GM11168 (cell line): Measurements from ENCODE around the gene ARHGEF4.

ENCODE experiments used
- in situ Hi-C: fragments of 300-500 bp; cut with MboI; formaldehyde crosslinking; loops from one replicate; pipeline ENCODE4 v1.12.0; 2022; ENCODE audit warnings: low sequenced_read_pairs; ENCODE audit not compliant: unreplicated experiment

The ARHGEF4 gene, protein sequence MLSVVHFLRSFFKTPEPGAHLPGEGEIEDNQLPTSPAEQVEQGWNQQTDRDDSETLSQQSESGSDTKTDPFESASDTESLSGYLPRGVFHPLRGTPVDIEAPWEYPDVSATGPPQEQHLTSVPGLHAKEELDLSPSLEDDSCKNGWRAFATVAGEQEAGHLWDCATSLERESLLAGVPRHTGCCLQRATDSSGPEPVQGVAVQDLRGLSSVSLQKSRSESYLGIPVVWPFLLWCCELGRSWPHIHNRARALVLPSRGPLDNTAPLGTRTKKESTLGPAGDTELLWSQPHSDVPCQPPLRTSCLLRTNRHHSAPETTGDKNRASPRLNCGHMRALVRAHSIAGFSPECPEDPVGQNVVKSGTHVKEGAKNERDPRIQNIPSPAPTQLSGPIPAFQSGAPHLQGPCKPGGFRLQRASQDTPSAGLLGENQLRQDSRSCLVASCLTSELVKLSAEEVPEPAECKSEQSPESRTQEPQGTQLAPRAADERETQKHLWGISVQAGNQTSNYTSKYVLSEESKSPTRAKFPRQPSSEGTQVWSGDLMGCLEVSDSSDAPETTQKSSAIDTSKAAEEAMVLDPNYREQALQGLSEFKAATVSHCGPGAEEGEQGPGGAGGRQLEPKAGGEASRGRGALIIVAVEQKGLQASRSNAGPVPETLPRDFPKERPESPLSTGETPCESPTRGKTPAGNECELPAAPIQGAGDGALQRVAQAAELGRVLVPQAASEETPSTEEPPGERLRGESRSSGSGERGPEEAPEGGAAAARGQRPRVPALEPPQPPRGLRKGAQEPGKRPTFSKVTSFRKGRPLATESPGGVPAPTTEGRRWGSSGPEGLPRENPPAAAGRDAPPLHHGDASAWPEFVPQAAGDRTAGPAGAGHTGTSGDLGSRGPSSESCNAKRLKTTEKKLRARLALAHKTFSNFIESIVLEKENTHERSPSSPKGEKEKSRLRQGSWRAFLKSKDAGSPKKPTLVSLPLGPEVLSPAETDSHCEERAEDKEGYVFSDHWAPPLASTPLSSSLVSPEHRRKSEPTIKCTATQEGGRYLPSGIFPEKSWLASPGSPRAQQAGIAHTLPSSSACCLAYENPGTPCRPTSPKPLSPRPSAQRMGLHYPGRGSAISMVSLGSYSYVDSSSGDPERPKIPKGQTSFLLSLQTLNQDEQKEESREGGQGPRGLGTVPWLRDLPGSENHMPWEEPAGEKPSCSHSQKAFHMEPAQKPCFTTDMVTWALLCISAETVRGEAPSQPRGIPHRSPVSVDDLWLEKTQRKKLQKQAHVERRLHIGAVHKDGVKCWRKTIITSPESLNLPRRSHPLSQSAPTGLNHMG (N-terminal part only)

DNA sequence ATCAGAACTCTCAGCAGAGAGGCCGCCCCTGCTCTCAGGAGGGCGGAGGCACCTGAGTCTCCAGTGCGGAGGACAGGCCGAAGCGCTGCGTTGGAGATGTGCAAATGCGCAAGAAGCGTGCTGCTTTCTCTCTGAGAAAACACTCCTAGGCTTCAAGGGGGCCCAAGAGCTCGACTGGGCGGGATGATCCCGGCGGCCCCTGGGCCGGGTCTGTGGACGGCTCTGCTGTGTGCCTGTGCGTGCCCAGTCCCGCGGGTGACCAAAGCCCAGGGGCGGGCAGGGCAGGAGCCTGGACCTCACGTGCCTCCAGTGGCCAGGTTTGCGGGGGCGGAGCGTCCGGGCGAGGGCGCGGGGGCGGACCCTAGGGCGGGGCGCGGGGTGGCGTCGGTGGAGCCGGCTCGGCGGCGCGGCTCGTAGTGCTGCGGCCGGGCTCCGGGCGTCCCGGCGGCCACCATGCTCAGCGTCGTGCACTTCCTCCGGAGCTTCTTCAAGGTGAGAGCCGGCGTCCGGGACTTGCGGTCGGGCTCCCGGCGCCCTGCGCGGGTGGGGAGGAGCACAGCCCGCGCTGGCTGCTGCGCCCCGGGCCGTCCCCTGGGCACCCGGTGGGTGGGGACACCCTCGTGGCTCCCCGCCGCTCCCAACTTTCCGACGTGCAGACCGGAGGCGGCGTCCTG, at the start of gene ARHGEF4:
TSS of gene ARHGEF4 (plus strand) at position 414 of the 674 bp plus-strand sequence. CDS start at position 454, 40 bp downstream.
- in situ Hi-C loops: no loop called here

DNA sequence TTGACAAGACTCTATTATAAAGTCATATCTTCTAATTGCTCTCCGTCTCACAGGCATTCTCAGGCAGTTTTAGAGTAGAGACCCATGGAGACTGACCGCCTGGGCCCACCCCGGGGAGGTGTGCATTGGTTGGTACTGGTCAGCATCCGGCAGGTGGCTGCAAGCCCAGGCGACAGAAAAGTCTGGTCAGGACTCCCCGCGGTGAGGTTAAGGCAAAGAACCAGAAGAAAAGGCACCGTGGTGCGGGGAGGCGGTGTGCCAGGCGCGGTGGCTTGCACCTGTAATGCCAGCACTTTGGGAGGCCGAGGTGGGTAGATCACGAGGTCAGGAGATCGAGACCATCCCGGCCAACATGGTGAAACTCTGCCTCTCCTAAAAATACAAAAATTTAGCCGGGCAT, 48.9 kb upstream of the ARHGEF4 start:
- in situ Hi-C loops: no loop called here

DNA sequence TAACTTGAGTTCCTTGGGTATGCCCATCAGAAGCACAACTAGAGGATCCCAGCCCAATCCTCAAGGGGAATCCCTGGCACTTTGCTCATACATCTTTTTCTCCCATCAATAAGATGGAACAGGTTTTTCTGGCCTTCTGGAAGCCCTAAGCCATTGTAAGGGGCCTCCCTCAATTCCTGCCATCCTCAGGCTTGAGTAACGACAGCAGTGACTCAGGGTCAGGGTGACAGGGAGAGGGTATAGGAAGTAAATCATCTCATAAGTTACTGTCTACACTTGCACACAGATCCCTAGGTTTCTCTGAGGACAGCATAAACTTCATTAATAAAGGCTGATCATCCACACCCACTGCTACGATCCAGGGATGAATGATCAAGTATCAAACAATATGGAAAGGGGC, 46.4 kb upstream of the ARHGEF4 start:
- in situ Hi-C loops: no loop called here

DNA sequence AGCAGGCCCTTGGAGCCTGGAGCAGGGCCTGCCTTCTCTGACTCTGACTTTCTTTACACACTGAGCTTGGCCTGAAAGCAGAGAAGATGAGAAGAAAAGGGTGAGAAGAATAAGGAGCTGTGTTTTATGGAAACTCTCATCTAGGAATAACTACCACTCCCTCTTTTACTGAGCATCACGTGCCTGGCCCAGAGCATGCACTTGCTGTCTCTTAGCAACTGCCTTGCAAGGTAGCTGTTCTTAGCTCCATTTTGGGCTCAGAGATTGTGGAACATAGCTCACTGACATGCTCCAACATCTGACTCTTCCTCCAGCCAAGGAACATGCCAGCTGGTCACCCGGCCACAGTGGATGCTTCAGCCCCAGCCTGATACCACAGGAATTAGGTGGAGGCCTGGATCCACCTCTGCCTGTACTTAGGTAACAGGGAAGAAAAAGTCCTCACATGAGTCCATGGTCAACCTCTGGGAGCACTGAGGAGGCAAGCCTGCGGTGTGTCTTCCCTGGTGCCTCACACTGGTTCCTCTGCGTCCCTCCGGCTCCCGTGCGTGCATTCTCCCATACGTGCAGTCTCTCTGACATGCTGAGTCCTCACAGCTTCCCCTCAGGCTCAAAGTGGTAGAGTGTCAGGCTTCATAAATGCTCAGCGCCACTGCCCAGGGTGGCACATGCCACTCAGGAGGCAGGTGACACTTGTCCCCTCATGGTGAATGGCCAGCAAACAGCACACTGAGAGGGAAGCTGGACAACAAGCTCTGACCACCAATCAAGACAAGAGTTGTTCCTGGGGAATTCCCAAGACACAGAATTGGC, 45.7 kb upstream of the ARHGEF4 start:
- in situ Hi-C loops: no loop called here

DNA sequence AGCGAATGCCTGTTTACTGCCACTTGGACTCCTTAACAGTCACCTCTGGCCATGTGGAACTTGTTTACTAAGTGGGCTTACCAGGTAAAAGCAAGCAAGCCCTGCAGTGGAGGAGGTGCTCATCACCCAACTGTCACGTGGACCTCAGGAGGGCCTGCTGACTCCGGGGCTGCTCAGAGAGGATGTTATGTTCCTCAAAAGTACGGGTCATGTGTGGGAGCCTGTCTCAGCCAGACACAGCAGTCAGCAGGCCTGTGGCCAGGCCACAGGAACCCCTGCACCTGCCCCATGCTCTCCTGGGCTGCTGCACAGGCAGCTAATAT, 45.1 kb upstream of the ARHGEF4 start:
- in situ Hi-C loops: no loop called here

DNA sequence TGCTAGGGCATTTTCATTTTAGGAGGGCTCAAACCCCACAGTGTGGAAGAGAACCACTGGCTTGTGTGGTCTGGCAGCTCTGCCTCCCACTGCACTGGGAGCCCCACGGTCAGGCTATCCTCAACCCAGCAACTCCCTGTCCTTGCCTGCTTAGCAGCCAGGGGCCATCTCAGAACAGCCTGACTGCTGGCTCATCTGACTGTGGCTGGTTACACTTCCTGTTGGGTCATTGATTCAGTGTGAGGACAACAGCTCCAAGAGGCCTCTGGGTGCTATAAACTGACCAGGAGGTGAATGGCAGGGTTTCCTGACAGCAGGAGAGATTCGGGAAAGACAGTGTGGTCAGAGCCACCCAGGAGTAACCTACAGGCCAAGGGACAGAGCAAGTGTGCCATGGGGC, 41.3 kb upstream of the ARHGEF4 start:
- in situ Hi-C loops: no loop called here

DNA sequence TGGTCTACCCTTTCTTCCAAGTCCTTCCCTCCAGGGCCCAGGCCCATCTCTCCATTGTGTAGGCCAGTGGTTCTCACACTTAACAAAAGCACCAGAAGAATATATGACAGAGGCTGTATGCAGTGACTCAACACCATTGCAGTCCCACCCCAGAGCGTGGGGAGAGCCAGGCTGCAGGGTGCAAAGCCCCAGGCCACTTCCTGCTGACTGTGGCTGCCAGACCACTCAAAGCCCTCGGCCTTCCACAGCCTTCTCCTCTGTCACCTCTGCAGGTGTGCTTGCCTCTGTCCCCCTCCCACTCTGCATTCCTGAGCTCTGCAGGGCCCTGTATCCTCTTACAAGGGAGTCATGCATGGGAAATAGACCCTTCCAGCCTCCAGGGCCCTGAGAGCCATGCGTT, 40.4 kb upstream of the ARHGEF4 start:
- in situ Hi-C loops: no loop called here

DNA sequence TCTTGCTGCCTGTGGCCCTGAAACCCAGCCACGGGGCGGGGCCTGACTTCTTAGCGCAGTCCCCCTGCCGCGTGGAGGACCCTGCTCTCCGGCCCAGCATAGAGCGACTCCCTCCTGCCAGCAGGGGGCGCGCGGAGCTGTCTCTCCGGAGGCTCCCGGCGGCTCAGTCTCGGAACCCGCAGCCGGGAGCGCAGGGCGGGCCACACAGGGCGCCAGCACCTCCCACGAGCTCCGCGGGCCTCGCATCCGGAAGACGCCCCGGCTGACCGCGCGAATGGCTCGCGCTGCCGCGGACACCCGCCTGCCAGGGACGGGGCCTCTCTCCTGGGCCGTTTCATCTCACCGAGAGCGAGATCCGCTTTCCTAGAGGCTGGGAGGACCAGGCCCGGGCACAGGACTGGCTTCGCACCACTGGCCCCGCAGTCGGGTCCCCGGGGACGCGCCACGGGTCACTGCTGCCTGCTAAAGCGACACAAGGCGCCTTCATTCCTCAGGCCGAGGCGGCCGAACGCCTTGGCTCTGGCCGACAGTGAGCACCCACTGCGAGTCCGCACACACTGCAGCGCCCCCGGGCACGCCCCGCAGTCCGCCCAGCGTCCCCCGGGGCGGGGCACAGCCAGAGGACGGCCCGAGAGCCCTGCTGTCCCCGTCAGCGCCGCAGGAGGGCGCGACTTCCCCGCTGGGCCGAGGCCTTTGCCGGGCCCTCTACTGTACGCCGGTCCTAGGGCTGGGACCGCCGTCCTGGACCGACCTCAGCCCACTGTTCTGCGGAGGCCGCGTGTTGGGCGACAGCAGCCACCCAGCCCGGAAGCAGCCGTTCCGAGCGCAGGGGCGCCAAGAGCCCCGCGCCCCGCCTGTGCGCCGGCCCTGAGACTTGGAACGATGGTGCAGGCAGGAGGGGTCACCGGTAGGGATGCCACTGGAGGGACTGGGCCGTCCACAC, 39.0 kb upstream of the ARHGEF4 start:
- in situ Hi-C loops: no loop called here

DNA sequence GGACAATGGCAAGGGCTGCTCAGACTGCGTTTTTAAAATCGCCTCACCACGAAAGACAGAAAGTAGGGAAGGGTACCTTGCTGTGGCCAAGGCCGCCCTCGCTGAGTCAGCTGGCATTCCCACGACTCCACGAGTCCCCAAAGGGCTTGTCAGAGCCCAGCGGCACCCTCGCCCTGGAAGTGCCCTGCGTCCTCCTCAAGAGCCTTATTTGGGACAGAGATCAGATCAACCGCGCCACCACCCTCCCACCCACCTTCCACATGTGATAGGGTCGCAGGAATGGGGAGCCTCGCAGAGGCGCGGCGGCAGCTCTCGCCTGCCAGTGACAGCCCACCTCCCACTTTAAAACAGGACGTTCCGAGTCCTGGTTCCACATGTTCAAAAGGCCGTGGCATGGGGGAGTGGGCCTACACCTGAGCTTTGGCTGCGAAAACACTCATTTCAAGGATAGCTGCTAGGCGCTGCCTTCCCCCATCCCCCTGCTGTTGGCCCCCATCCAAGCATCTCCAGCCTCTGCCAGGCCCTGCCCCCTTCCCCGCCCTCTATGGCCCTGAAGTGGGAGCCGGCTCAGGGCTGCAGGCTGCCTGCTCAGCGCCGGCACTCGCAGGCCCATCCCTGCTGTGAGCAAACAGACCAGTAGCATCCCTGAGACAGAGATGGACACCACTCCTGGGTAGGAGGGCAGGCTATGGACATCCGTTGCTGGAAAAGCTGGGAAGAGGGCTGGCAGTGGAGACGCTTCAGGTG, 38.1 kb upstream of the ARHGEF4 start:
- in situ Hi-C loops: no loop called here

DNA sequence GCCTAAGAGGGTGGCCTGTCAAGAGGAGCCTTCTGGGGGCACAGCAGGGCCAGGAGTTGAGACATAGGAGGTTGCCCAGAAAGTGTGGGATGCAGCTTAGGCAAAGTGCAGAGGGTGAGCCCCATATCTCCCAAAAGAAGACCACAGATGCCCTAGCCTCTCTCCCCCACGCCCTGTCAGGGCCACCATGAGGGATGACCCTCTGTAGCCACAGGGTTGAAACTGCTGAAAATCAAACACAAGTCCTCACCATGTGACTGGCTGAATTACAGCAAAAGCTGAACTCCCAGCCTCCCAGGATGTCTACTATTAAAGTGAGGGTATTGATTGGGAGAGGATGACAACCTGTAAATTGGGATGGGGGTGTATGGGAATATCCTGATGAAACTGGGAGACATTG, 37.4 kb upstream of the ARHGEF4 start:
- in situ Hi-C loops: no loop called here

DNA sequence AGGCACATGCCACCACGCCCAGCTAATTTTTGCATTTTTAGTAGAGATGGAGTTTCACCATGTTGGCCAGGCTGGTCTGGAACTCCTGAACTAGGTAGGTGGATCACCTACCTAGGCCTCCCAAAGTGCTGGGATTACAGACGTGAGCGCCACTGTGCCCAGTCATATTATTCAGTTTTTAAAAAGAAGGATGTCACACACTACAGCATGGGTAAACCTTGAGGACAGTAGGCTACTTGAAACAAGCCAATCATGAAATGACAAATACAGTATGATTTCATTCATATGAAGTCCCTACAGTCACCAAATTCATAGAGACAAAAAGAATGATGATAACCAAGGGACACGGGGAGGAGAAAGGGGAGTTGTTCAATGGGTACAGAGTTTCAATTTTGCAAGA, 31.1 kb upstream of the ARHGEF4 start:
- in situ Hi-C loops: loop anchor here (10.0 kb wide), 1 partner anchor 69 kb away; no protein-coding TSS in a partner anchor

DNA sequence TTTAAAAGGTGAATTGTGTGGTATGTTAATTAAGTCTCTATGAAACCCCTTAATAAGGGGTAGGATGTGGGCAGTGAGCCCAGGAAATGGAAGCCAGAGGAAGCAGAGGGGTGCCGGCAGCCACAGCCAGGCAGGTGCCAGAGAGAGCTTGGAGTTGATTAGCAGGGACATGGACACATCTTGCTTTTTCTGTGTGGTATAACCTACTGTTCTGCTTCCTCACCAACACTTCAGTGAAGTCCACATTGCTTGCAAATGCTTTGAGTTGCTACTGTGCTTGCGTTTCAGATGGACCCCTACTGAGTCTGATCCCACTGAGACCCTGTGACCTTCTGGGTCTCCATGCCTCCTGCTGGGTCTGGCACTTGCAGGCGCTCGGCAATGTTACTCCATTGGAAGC, 30.3 kb upstream of the ARHGEF4 start:
- in situ Hi-C loops: loop anchor here (10.0 kb wide), 1 partner anchor 68 kb away; no protein-coding TSS in a partner anchor

DNA sequence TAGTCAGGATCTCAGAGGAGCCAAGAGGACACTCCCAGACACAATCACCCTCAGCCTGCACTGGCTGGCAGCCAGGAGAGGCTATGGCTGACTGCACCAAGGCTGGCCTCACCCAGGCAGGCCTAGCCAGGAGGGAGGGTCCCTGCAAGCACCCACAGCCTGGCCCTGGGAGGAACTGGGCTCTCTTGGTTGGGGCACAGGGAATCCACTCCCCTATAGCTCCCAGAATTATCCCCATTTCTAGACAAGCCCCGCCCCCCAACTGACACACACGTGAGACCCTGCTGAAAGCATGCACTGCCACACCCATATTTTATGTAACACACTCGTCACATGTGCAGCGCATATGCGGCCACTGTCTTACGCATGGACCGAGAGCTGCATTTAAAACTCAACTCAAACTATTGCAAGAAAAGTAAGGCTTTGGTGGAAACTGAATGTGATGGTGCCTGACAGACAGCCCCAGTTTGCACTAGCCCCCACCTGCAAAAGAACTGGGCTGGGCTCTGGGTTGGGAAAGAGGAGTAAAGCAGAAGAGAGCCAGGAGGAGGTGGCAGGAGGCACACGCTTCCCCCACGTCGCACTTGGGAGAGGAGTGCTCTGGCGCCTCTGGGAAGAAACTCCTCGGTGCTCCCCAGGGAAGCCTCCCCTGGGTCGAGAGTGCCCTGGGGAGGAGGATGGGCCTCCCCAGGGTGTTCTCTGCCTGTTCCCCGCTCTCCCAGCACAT, 28.9 kb upstream of the ARHGEF4 start:
- in situ Hi-C loops: loop anchor here (10.0 kb wide), 1 partner anchor 67 kb away; no protein-coding TSS in a partner anchor

DNA sequence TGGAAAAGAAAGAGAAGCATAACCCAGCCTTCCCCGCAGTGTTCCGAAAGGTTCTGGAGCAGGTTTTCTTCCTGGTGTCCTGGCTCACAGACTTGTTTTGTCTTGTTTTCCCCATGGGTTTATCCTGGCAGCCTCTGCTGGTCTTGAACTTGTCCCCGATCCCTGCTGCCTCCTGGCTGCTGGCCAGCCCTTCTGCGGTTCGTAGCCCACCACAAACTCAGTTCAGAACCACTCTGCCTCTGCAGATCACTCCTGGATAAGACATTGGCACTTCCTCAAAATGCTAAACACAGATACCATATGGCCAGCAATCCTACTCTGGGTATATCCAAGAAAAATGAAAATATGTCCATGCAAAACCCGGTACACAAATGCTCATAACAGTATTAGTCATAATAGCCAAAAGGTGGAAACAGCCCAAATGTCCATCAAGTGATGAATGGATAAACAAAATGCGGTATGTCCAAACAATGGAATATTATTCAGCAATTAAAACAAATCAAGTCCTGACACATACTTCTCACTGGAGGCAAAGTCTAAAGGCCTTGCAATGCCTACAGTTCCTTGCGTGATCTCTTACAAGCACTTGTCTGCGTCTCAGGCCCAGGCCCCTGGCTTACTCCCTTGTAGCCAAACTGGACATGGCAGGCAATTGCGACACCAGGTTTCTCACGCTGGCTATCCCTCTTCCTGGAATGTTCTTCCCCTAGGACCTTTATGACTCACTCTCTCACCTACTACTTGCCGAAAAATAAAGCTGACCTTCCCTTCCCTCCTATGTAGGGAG, 28.0 kb upstream of the ARHGEF4 start:
- in situ Hi-C loops: loop anchor here (10.0 kb wide), 1 partner anchor 66 kb away; no protein-coding TSS in a partner anchor

DNA sequence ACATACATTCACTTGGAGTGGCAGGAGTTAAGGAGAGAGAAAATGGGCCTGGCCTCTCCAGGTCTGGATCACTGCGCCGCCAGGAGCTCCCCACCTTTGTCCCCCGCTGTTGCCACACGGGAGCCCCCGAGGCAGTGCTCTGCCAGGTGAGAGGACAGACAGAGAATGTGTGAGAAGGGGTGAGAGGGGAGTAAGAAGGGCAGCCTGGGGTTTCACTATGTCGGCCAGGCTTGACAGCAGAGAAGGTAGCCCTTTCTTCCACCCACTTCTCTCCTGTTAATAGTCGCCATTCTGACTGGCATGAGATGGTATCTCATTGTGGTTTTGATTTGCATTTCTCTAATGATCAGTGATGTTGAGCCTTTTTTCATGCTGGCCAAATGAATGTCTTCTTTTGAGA, 26.2 kb upstream of the ARHGEF4 start:
- in situ Hi-C loops: no loop called here

DNA sequence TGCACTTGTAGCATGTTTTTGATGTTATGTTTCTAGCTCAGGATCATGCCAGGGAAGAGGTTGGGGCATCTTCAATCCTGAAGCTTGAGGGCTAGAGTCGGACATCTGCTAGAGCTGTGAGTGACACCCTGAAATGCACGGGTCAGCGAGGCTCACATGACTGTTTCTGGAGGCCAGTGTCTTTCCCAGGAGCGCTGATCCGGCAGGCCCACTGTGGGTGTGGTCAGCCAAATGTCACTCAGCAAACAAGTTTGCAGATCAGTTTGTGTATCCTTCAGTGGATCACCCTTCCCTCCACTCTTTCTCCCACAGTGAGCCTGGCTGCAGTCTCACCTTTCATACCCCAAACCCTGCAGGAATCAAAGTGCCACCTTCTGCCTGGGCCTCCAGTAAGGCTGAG, 23.0 kb upstream of the ARHGEF4 start:
- in situ Hi-C loops: no loop called here
